Mucosa of descending colon (tissue), 3 donors: ENCODE measurements around the gene SHC1. TPM values are rescaled to one million over a fixed set of nuclear protein-coding genes. Genes with fewer than 3 reads are reported as not detected.
"Not testable (repeated sequence)": the region's sequence is repeated elsewhere in the genome, so short reads cannot be mapped to it uniquely, and the experiment has no call there.

Experiments
- ATAC-seq: fragments of 200-7000 bp; cut with Tn5 transposase; one replicate; pipeline ENCODE4 v1.9.1; 2020; ENCODE audit warnings: mild to moderate bottlenecking, moderate library complexity
- DNase-seq, 3 donors: peaks; one replicate each; pipeline ENCODE4 v3.0.0-alpha.2; 2020
- H3K36me3 ChIP-seq: fragments of 200-600 bp; one replicate; pipeline ENCODE4 v1.8.0; 2021; ENCODE audit warnings: low read depth, mild to moderate bottlenecking
- H3K4me1 ChIP-seq: fragments of 200-600 bp; one replicate; pipeline ENCODE4 v1.8.0; 2021; ENCODE audit warnings: low read depth, mild to moderate bottlenecking
- H3K4me3 ChIP-seq: fragments of 200-600 bp; one replicate; pipeline ENCODE4 v1.8.0; 2021; ENCODE audit warnings: mild to moderate bottlenecking
- H3K9me3 ChIP-seq: fragments of 200-600 bp; one replicate; pipeline ENCODE4 v1.8.0; 2021; ENCODE audit warnings: mild to moderate bottlenecking
- intact Hi-C, 2 donors: fragments of 100-400 bp; cut with DNase I in 1 of 2; cut with micrococcal nuclease in 1 of 2; formaldehyde crosslinking; loops; one replicate each; pipeline versions ENCODE4 v1.11.0 to v1.11.1; 2022; cut with DNase I, micrococcal nuclease
- total RNA-seq, 3 donors: library from RNA; stranded (reverse); fragmentation: NEBNext Ultra II Directional in 2 of 3; extraction: Animal tissue kit (Norgen Biotek cat#: 25700) in 2 of 3; gene quantifications; one replicate each; pipeline versions ENCODE4 v1.2.1 to v1.2.4, GENCODE V29; 2021 to 2023
- TF ChIP-seq, protein P1 (sequence below): fragments of 200-600 bp; IDR thresholded peaks from one replicate; pipeline ENCODE4 v1.8.0; 2022; ENCODE audit warnings: antibody characterized with exemption, mild to moderate bottlenecking
- donor health status: DM: no; HTN: no; CAD: no; lungs with moderate emphysema.
- donor health status: DM: no; HTN: no; CAD: no.
- donor health status: DM: no; HTN: yes; CAD: no.

Gene SHC1
- total RNA-seq, 3 donors from 2014 or later: 92.7 to 130 (median 122) TPM

DNA sequence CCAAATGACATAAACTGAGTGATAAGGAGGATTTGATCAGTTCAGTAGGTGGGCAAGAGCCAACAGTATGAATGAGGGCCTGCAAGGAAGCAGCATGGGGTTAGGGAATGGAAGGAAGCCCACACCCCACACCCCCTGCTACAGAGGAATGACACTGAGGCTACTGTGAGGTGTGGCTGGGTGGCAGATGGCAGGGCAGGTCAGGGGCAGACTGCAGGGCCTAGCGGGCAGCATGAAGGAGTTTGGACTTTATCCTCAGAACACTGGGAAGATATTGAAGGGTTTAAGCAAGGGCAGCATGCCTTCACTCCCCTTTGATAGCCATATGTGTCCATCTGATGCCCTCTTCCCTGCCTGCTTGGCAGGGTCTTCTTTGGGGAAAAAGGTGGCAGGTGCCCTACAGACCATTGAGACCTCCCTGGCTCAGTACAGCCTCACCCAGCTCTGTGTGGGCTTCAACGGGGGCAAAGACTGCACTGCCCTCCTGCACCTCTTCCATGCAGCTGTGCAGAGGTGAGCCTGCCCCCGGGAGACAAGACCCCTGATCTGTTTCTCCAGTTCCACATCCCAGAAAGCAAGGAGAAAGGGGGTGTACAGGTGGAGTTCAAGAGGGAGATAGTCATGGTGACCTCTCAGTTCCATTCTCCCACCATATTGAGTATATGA, 18.8 kb upstream of the SHC1 start:
- peaks cover 10% of the 10 kb centered on the region for H3K4me1 ChIP-seq
- H3K9me3 ChIP-seq: no peaks in the 10 kb centered on the region
- intact Hi-C loops: no loop called here
- H3K36me3 ChIP-seq: no peaks in the 10 kb centered on the region
- no peak overlapping the region for H3K4me3 ChIP-seq
- DNase-seq (peak in 2 of 3 donors; percentile 22 to 30), ATAC-seq (peak; percentile 59)
- TF ChIP-seq, protein P1, sequence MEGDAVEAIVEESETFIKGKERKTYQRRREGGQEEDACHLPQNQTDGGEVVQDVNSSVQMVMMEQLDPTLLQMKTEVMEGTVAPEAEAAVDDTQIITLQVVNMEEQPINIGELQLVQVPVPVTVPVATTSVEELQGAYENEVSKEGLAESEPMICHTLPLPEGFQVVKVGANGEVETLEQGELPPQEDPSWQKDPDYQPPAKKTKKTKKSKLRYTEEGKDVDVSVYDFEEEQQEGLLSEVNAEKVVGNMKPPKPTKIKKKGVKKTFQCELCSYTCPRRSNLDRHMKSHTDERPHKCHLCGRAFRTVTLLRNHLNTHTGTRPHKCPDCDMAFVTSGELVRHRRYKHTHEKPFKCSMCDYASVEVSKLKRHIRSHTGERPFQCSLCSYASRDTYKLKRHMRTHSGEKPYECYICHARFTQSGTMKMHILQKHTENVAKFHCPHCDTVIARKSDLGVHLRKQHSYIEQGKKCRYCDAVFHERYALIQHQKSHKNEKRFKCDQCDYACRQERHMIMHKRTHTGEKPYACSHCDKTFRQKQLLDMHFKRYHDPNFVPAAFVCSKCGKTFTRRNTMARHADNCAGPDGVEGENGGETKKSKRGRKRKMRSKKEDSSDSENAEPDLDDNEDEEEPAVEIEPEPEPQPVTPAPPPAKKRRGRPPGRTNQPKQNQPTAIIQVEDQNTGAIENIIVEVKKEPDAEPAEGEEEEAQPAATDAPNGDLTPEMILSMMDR: no peak

DNA sequence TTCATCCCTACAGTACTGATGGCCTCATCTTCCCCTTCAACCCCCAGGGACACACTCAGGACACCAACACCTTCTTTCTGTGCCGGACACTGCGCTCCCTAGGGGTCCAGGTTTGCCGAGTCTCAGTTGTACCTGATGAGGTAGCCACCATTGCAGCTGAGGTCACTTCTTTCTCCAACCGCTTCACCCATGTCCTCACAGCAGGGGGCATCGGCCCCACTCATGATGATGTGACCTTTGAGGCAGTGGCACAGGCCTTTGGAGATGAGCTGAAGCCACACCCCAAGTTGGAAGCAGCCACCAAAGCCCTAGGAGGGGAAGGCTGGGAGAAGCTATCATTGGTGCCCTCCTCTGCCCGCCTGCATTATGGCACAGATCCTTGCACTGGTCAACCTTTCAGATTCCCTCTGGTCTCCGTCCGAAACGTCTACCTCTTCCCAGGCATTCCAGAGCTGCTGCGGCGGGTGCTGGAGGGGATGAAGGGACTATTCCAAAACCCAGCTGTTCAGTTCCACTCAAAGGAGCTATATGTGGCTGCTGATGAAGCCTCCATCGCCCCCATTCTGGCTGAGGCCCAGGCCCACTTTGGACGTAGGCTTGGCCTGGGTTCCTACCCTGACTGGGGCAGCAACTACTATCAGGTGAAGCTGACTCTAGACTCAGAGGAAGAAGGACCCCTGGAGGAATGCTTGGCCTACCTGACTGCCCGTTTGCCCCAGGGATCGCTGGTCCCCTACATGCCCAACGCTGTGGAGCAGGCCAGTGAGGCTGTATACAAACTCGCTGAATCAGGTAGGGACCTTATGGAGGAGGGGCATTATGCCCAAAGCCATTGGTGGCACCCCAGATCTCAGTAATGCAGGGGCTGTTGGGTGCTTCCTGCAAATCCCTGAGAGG, 17.8 kb upstream of the SHC1 start:
- TF ChIP-seq, protein P1: no peak
- intact Hi-C loops: no loop called here
- Histone ChIP-seq H3K4me3 (no peak overlapping the region), H3K9me3 (no peaks in the 10 kb centered on the region), H3K4me1 (peaks cover 18% of the 10 kb centered on the region), H3K36me3 (no peaks in the 10 kb centered on the region)
- peak in 2 of 3 donors; percentile 23 to 38 for DNase-seq
- no peak for ATAC-seq

DNA sequence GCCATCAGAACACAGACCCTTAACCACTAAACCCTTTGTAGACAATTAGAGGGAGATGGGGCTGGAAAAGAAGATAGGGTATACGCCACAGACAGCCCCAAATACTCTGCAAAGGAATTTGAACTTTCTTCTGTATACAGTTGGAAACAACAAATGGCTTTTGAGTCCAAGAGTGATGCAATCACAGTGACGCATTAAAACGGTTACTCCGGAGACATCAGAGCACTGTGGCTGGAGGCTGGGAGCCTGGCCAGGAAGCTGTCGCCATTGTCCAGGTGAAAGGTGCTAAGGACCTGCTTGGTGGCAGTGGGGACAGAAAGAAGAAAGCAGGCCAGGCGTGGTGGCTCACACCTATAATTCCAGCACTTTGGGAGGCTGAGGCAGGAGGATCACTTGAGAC, 16.8 kb upstream of the SHC1 start:
- peak in 1 of 3 donors; percentile 38 for DNase-seq
- Histone ChIP-seq H3K36me3 (no peaks in the 10 kb centered on the region), H3K4me3 (no peak overlapping the region), H3K9me3 (no peaks in the 10 kb centered on the region), H3K4me1 (peaks cover 18% of the 10 kb centered on the region)
- TF ChIP-seq, protein P1: no peak
- ATAC-seq: no peak
- intact Hi-C loops: no loop called here

DNA sequence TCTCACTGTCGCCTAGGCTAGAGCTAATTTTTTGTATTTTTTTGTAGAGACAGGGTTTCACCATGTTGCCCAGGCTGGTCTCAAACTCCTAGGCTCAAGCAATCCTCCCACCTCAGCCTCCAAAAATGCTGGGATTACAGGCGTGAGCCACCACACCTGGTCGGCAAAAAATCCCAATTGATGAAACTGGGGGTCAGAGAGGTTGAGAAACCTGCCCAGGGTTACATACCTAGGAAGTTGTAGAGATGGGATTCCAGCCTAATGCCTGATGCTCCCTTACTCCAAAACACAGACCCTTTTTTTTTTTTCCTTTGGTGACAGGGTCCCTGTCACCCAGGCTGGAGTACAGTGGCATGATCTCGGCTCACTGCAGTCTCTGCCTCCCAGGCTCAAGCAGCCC, 16.2 kb upstream of the SHC1 start:
- H3K4me1 ChIP-seq: peaks cover 18% of the 10 kb centered on the region
- H3K4me3 ChIP-seq, intact Hi-C loops, DNase-seq, H3K36me3 ChIP-seq, H3K9me3 ChIP-seq, ATAC-seq: not testable (repeated sequence)

DNA sequence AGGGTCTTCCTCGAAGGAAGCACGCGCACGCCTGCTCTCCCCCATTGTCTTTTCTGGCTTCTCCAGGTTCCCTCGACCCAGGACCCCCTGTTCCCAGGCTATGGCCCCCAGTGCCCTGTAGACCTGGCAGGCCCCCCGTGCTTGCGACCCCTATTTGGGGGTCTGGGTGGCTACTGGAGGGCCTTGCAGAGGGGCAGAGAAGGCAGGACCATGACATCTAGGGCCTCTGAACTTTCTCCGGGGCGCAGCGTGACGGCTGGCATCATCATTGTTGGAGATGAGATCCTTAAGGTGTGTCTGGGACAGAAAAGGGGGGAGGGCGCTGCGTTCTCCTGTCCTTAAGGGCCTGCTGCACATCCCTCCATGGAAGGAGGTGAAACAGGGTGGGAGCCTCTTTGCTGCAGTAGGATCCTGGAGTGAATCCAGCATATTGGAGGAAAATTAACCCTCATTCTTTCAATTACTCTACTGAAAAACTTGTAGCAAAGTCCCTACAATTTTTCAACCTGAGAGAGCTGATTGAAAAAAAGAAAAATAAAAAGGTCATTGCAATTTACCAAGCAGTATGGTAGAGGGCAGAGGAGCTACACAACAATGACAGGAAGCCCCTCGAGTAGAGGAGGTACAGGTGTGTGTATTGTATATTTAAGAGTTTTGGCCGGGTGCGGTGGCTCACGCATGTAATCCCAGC, 13.4 kb upstream of the SHC1 start:
- peaks cover 11% of the 10 kb centered on the region for H3K4me1 ChIP-seq
- H3K36me3 ChIP-seq: no peaks in the 10 kb centered on the region
- H3K9me3 ChIP-seq: no peaks in the 10 kb centered on the region
- intact Hi-C loops: no loop called here
- DNase-seq (peak in 2 of 3 donors; percentile 42 to 55), ATAC-seq (no peak)
- TF ChIP-seq, protein P1: no peak
- peak overlapping the region; percentile 50 for H3K4me3 ChIP-seq
